T-cell (primary cell): ENCODE data around the gene FAM171A2. TPM values are rescaled to one million over a fixed set of nuclear protein-coding genes. Genes with fewer than 3 reads are reported as not detected.
A peak's percentile ranks its signal among the peaks of the same experiment; 100 is the strongest.

ENCODE experiments used
- ATAC-seq, 4 experiments: fragments of 200-7000 bp in 3 of 4; fragments of 150-1000 bp in 1 of 4; cut with Tn5 transposase; replicated peaks in 1 of 4; 1 replicate in 3 of 4; 2 replicates in 1 of 4; pipeline ENCODE4 v1.10.0; 2021; ENCODE audit warnings: moderate library complexity in 3 of 4, mild to moderate bottlenecking in 2 of 4, moderate number of reproducible peaks in 1 of 4
- CTCF ChIA-PET, 2 donors: fragments of 300-600 bp; sonication (Branson Sonifier 250); formaldehyde crosslinking; loops; one replicate each; lab custom pipeline; 2022; ENCODE audit warnings: antibody characterized with exemption in 2 of 2; lab: Charles Lee
- POLR2A ChIA-PET, 2 donors: fragments of 300-600 bp; sonication (Branson Sonifier 250); formaldehyde crosslinking; loops; one replicate each; lab custom pipeline; 2022; ENCODE audit warnings: antibody characterized with exemption in 2 of 2; lab: Charles Lee
- DNase-seq, 35 experiments: peaks; one replicate each; pipeline versions ENCODE4 v3.0.0 to v3.0.0-alpha.2; 2013 to 2023
- H3K27ac ChIP-seq: one replicate; pipeline ENCODE4 v1.5.1; 2013; ENCODE audit warnings: low read length
- H3K27me3 ChIP-seq, 2 experiments: replicated peaks in 1 of 2; 1 replicate in 1 of 2; 2 replicates in 1 of 2; pipeline versions ENCODE4 v1.6.1 to v1.7.0; 2013; ENCODE audit warnings: low read length in 1 of 2, mixed read lengths in 1 of 2; ENCODE audit not compliant: control insufficient read depth in 2 of 2, insufficient read depth in 2 of 2; ENCODE audit errors: extremely low read depth in 1 of 2
- H3K36me3 ChIP-seq, 2 donors: 1 replicate in 1 of 2; 2 replicates in 1 of 2; pipeline versions ENCODE4 v1.6.1 to v1.7.0; 2013; ENCODE audit warnings: low read length in 1 of 2; ENCODE audit not compliant: control insufficient read depth in 2 of 2, insufficient read depth in 1 of 2; ENCODE audit errors: extremely low read depth in 1 of 2
- H3K4me1 ChIP-seq, 2 experiments: 1 replicate in 1 of 2; 2 replicates in 1 of 2; pipeline versions ENCODE4 v1.6.1 to v1.7.0; 2013; ENCODE audit warnings: low read length in 2 of 2, mixed read lengths in 1 of 2; ENCODE audit not compliant: insufficient read depth in 2 of 2, control insufficient read depth in 1 of 2; ENCODE audit errors: extremely low read depth in 1 of 2
- H3K4me3 ChIP-seq, 2 donors: 1 replicate in 1 of 2; 2 replicates in 1 of 2; pipeline versions ENCODE4 v1.5.1 to v1.7.0; 2013; ENCODE audit warnings: mild to moderate bottlenecking in 2 of 2, low read length in 1 of 2, moderate library complexity in 1 of 2; ENCODE audit not compliant: control insufficient read depth in 1 of 2; ENCODE audit errors: extremely low read depth in 1 of 2
- H3K9me3 ChIP-seq: 2 replicates; pipeline ENCODE4 v1.7.0; 2013
- H3K27ac Mint-ChIP-seq, 2 donors: one replicate each; pipeline ENCODE4 v1.8.0; 2020 to 2021; ENCODE audit warnings: mild to moderate bottlenecking in 2 of 2, mixed read lengths in 2 of 2
- H3K27me3 Mint-ChIP-seq, 2 donors: one replicate each; pipeline ENCODE4 v1.8.0; 2021 to 2022; ENCODE audit warnings: mixed read lengths in 2 of 2
- H3K36me3 Mint-ChIP-seq: one replicate; pipeline ENCODE4 v1.8.0; 2021; ENCODE audit warnings: mixed read lengths
- H3K4me1 Mint-ChIP-seq, 3 donors: one replicate each; pipeline ENCODE4 v1.8.0; 2020 to 2022; ENCODE audit warnings: mixed read lengths in 3 of 3, mild to moderate bottlenecking in 1 of 3
- H3K4me3 Mint-ChIP-seq, 3 donors: one replicate each; pipeline ENCODE4 v1.8.0; 2020 to 2022; ENCODE audit warnings: mild to moderate bottlenecking in 3 of 3, mixed read lengths in 3 of 3, moderate library complexity in 3 of 3
- H3K9me3 Mint-ChIP-seq, 3 donors: one replicate each; pipeline ENCODE4 v1.8.0; 2020 to 2022; ENCODE audit warnings: mixed read lengths in 3 of 3
- whole genome bisulfite sequencing: methylation state at CpG from one replicate; pipeline ENCODE4 v1.1.5; 2013; ENCODE audit warnings: missing lambda C conversion rate; ENCODE audit not compliant: insufficient coverage; 5-methylcytosine and 5-hydroxymethylcytosine counted together
- total RNA-seq, 35 experiments: library from RNA in 6 of 35; stranded (reverse) in 6 of 35; fragments of 120-200 nt in 1 of 35; gene quantifications; one replicate each; pipeline versions ENCODE4 v1.2.1 to v1.2.4 and lab custom pipeline; 2013 to 2026

The FAM171A2 gene
- total RNA-seq, 5 donors from 2014 or later (not counting 1 experiment from before 2014, with no cell fraction given), result 0.18 to 1.5 (median 0.89) TPM

GRCh38 chr17:44384823-44385286 lies 21.2 kb upstream of the FAM171A2 start:
- no peaks in the 10 kb centered on the region for H3K9me3 Mint-ChIP-seq
- 13% methylated on average over 26 of the region's 26 CpGs for WGBS
- peak overlapping the region; percentile 53 to 57 for H3K4me3 ChIP-seq
- no peaks in the 10 kb centered on the region for H3K36me3 Mint-ChIP-seq
- no peak overlapping the region for H3K27ac Mint-ChIP-seq
- peak overlapping the region; percentile 68 to 77 (median 71) for H3K4me3 Mint-ChIP-seq
- H3K27me3 ChIP-seq, result peaks cover 7 to 48% of the 10 kb centered on the region in 2 experiments
- H3K9me3 ChIP-seq, result no peaks in the 10 kb centered on the region
- H3K4me1 Mint-ChIP-seq, result peaks cover 13 to 22% (median 21%) of the 10 kb centered on the region in 3 donors
- H3K27me3 Mint-ChIP-seq, result peaks cover 5 to 7% of the 10 kb centered on the region in 2 donors
- no peaks in the 10 kb centered on the region for H3K36me3 ChIP-seq
- CTCF ChIA-PET, result interaction anchor here in 1 of 2 donors (0.7 kb wide), 1 partner anchor 133 kb away, joined by 9 read pairs; no protein-coding TSS in a partner anchor
- ATAC-seq (peak in 1 of 4 experiments; percentile 17), DNase-seq (peak in 1 of 35 experiments; percentile 13)
- POLR2A ChIA-PET, result no interaction called here
- no peak overlapping the region for H3K27ac ChIP-seq
- H3K4me1 ChIP-seq, result peaks cover 2 to 17% of the 10 kb centered on the region in 2 experiments

- no peaks in the 10 kb centered on the region for H3K9me3 ChIP-seq
- Mint-ChIP-seq H3K27ac (no peak overlapping the region), H3K27me3 (peaks cover under 1 to 7% of the 10 kb centered on the region in 2 donors), H3K4me1 (peaks cover 11 to 17% (median 16%) of the 10 kb centered on the region in 3 donors), H3K36me3 (no peaks in the 10 kb centered on the region), H3K9me3 (no peaks in the 10 kb centered on the region), H3K4me3 (peak overlapping the region; percentile 58 to 77 (median 66))
- ATAC-seq (no peak), DNase-seq (no peak)
- H3K27me3 ChIP-seq, result peaks cover 7 to 51% of the 10 kb centered on the region in 2 experiments
- peaks cover 2 to 17% of the 10 kb centered on the region in 2 experiments for H3K4me1 ChIP-seq
- ChIA-PET CTCF (no interaction called here), POLR2A (no interaction called here)
- H3K4me3 ChIP-seq, result no peak overlapping the region
- 69% methylated on average over 21 of the region's 29 CpGs for WGBS
- H3K36me3 ChIP-seq, result no peaks in the 10 kb centered on the region
- no peak overlapping the region for H3K27ac ChIP-seq
Observed at GRCh38 chr17:44384281-44384822, 20.7 kb upstream of the FAM171A2 start.

- no peak overlapping the region for H3K4me3 ChIP-seq
- WGBS, result 90% methylated on average over 4 of the region's 16 CpGs
- peaks cover 11 to 15% (median 15%) of the 10 kb centered on the region in 3 donors for H3K4me1 Mint-ChIP-seq
- H3K4me1 ChIP-seq, result peaks cover 2 to 17% of the 10 kb centered on the region in 2 experiments
- no peaks in the 10 kb centered on the region for H3K36me3 ChIP-seq
- ChIA-PET POLR2A (no interaction called here), CTCF (no interaction called here)
- H3K9me3 ChIP-seq, result no peaks in the 10 kb centered on the region
- H3K36me3 Mint-ChIP-seq, result no peaks in the 10 kb centered on the region
- H3K27me3 ChIP-seq, result peaks cover 7 to 51% of the 10 kb centered on the region in 2 experiments
- H3K9me3 Mint-ChIP-seq, result no peaks in the 10 kb centered on the region
- peaks cover 0 to 7% of the 10 kb centered on the region in 2 donors for H3K27me3 Mint-ChIP-seq
- H3K4me3 Mint-ChIP-seq, result no peak overlapping the region
- H3K27ac ChIP-seq, result no peak overlapping the region
- ATAC-seq (no peak), DNase-seq (no peak)
- H3K27ac Mint-ChIP-seq, result no peak overlapping the region
Observed at GRCh38 chr17:44383861-44384260, 20.2 kb upstream of the FAM171A2 start.

GRCh38 chr17:44383363-44383762 lies 19.7 kb upstream of the FAM171A2 start:
- Histone ChIP-seq H3K4me1 (peaks cover 2 to 17% of the 10 kb centered on the region in 2 experiments), H3K27ac (no peak overlapping the region), H3K36me3 (no peaks in the 10 kb centered on the region), H3K27me3 (peaks cover 7 to 51% of the 10 kb centered on the region in 2 experiments), H3K9me3 (no peaks in the 10 kb centered on the region), H3K4me3 (no peak overlapping the region)
- WGBS, result 96% methylated on average over 6 of the region's 15 CpGs
- no peak for ATAC-seq
- peaks cover 11 to 15% (median 15%) of the 10 kb centered on the region in 3 donors for H3K4me1 Mint-ChIP-seq
- no peaks in the 10 kb centered on the region for H3K9me3 Mint-ChIP-seq
- H3K4me3 Mint-ChIP-seq, result no peak overlapping the region
- DNase-seq, result no peak
- peaks cover 0 to 7% of the 10 kb centered on the region in 2 donors for H3K27me3 Mint-ChIP-seq
- CTCF ChIA-PET, result interaction anchor here in 1 of 2 donors (0.6 kb wide), 1 partner anchor 114 kb away, joined by 3 read pairs; no protein-coding TSS in a partner anchor
- no peaks in the 10 kb centered on the region for H3K36me3 Mint-ChIP-seq
- no peak overlapping the region for H3K27ac Mint-ChIP-seq
- POLR2A ChIA-PET, result no interaction called here

GRCh38 chr17:44382917-44383316 lies 19.3 kb upstream of the FAM171A2 start:
- no peaks in the 10 kb centered on the region for H3K36me3 Mint-ChIP-seq
- Histone ChIP-seq H3K9me3 (no peaks in the 10 kb centered on the region), H3K27ac (no peak overlapping the region), H3K4me1 (peaks cover 2 to 17% of the 10 kb centered on the region in 2 experiments), H3K4me3 (no peak overlapping the region), H3K27me3 (peaks cover 7 to 51% of the 10 kb centered on the region in 2 experiments), H3K36me3 (no peaks in the 10 kb centered on the region)
- peaks cover 0 to 6% of the 10 kb centered on the region in 2 donors for H3K27me3 Mint-ChIP-seq
- POLR2A ChIA-PET, result no interaction called here
- H3K9me3 Mint-ChIP-seq, result no peaks in the 10 kb centered on the region
- ATAC-seq, result no peak
- H3K27ac Mint-ChIP-seq, result no peak overlapping the region
- DNase-seq, result no peak
- WGBS, result 91% methylated on average over 6 of the region's 6 CpGs
- CTCF ChIA-PET, result interaction anchor here in 1 of 2 donors (0.6 kb wide), 1 partner anchor 115 kb away, joined by 3 read pairs; no protein-coding TSS in a partner anchor
- H3K4me1 Mint-ChIP-seq, result peaks cover 11 to 15% (median 15%) of the 10 kb centered on the region in 3 donors
- no peak overlapping the region for H3K4me3 Mint-ChIP-seq

GRCh38 chr17:44381810-44382305 lies 18.2 kb upstream of the FAM171A2 start:
- ATAC-seq, result no peak
- CTCF ChIA-PET, result interaction anchor here in 1 of 2 donors (0.7 kb wide), 1 partner anchor 66 kb away, joined by 3 read pairs; no protein-coding TSS in a partner anchor

More at GRCh38 chr17:44381810-44382305, 18.2 kb upstream of the FAM171A2 start:
- H3K9me3 Mint-ChIP-seq, result no peaks in the 10 kb centered on the region
- no peak overlapping the region for H3K27ac Mint-ChIP-seq
- Histone ChIP-seq H3K27ac (no peak overlapping the region), H3K9me3 (no peaks in the 10 kb centered on the region), H3K27me3 (peaks cover 7 to 53% of the 10 kb centered on the region in 2 experiments), H3K36me3 (no peaks in the 10 kb centered on the region), H3K4me3 (no peak overlapping the region), H3K4me1 (peaks cover 2 to 17% of the 10 kb centered on the region in 2 experiments)
- peaks cover 11 to 15% (median 13%) of the 10 kb centered on the region in 3 donors for H3K4me1 Mint-ChIP-seq
- DNase-seq, result no peak
- no peak overlapping the region for H3K4me3 Mint-ChIP-seq
- WGBS, result 100% methylated on average over 1 of the region's 4 CpGs
- no peaks in the 10 kb centered on the region for H3K36me3 Mint-ChIP-seq
- peaks cover 0 to 4% of the 10 kb centered on the region in 2 donors for H3K27me3 Mint-ChIP-seq
- POLR2A ChIA-PET, result no interaction called here
